Fibroblast of pulmonary artery (primary cell): ENCODE measurements around the gene GRIK1.

Experiments
- DNase-seq: peaks from one replicate; pipeline ENCODE4 v3.0.0-alpha.2; 2010; ENCODE audit warnings: low read depth
- H3K4me3 ChIP-seq: replicated peaks from 2 replicates; pipeline ENCODE4 v1.5.1; 2011; ENCODE audit warnings: low read depth, mild to moderate bottlenecking, control low read depth, low read length, moderate library complexity
- TF ChIP-seq, protein P1 (sequence below): IDR thresholded peaks from 2 replicates; pipeline ENCODE4 v1.5.1; 2011; ENCODE audit warnings: mild to moderate bottlenecking, control low read depth, low read length, inconsistent platforms; ENCODE audit errors: missing control alignments

Gene GRIK1

DNA sequence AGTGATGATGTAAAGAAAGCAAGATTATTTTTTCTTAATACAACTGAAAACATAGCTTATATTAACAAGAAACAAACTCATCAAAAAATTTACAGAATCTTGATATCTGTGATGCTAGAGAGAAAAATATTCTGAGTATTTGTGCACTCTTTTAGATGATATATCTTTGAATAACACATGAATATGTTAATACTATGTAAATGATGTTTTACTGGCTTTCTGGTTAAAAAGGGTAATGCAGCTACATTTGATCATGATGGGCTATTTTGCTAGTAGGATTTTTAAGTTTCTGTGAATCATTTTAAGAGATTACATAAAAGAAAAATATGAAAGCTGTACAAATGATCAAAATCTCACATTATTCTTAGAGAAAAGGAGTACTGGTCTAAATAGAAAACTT is 114.5 kb downstream of the GRIK1 start:
- no peak for DNase-seq
- TF ChIP-seq, protein P1, sequence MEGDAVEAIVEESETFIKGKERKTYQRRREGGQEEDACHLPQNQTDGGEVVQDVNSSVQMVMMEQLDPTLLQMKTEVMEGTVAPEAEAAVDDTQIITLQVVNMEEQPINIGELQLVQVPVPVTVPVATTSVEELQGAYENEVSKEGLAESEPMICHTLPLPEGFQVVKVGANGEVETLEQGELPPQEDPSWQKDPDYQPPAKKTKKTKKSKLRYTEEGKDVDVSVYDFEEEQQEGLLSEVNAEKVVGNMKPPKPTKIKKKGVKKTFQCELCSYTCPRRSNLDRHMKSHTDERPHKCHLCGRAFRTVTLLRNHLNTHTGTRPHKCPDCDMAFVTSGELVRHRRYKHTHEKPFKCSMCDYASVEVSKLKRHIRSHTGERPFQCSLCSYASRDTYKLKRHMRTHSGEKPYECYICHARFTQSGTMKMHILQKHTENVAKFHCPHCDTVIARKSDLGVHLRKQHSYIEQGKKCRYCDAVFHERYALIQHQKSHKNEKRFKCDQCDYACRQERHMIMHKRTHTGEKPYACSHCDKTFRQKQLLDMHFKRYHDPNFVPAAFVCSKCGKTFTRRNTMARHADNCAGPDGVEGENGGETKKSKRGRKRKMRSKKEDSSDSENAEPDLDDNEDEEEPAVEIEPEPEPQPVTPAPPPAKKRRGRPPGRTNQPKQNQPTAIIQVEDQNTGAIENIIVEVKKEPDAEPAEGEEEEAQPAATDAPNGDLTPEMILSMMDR = no peak
- H3K4me3 ChIP-seq = no peak overlapping the region

DNA sequence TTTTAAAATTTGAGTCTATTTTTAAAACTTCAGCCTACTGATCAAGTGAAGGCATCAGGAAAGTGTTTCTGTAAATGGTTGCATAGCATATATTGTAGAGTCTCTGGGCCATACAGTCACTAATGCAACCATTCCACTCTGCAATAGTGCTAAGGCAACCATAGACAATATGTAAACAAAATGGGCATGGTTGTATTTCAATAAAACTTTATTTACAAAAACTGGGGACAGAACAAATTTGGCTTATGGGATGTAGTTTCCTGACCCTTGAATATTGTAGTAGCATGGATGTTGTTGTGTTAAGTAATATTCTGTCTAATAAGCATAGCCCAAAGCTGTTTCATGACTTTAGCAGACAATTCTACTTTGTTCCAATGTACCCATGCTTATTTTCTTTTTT is 117.7 kb downstream of the GRIK1 start:
- TF ChIP-seq, protein P1 = no peak
- DNase-seq = no peak
- no peak overlapping the region for H3K4me3 ChIP-seq

DNA sequence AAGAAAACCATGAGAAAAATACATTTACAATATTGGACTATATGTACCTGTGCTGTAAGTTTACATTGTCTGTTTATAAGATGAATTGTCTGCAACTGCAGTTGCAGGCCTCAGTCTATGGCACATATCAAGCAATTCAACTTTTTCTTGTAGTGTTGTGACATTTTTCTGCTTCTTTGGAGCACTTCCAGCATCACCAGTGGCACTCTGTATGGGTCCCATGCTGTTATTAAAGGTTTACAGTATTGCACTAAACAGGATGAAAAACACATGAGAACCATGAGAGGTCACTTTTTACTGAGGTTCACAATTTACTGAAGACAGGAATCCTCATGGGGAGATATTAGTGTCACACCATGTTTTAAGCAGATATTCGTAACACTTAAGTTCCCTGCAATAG is 118.6 kb downstream of the GRIK1 start:
- DNase-seq = no peak
- TF ChIP-seq, protein P1 = no peak
- H3K4me3 ChIP-seq = no peak overlapping the region

DNA sequence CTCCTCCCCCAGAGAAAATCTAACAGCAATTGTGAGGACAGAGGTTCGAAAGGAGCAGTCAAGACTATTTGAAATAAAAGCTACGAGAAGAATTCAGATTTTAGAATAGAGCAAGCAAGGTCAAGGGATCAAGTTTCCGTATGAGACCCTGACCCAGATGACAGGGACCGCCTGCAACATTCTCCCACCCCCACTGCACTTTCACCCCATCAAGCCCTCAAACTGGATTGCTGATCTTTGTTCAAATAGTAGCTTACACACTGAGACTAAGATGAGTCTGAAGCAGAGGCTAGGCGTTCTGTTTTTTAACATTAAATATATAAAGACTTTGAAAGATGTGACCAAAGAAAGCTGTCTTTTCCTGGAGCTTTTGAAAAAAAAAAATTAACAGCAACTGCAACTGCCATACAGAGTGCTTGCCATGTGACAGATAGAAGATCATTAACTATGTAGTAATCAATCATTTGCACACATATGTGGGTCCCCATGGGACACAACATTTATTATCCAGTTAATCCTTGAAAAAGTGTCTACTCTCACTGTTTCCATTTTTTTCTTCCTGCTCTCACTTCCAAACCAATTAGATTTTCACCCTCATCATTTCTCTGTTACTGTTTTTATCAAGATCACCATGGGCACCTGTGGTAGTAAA is 120.0 kb downstream of the GRIK1 start:
- DNase-seq = no peak
- H3K4me3 ChIP-seq = no peak overlapping the region
- TF ChIP-seq, protein P1 = no peak

DNA sequence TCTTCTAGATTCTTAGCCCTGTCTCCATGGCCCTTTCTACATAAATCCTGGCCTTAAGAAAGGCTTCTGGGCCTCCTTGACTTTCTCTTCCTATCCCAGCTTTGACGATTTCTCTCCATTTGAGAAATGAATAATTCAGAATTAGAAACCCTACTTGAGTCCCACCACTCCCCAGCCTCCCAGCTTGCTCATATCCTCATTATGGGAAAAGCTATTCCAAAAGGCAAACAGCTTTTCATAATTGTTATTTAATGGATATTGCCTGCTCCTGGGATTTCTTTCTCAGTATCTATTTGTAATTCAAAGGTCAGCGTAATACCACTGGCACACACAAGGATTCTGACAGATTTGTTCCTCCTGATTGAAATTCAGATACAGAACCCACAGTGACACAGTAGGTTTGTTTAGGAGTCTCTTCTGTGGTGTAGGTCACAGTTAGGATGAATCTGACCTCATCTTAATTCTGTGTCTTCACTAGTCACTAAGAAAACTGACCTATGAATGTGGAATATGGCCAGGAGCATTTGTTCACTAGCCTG is 121.3 kb downstream of the GRIK1 start:
- no peak overlapping the region for H3K4me3 ChIP-seq
- DNase-seq = no peak
- TF ChIP-seq, protein P1 = no peak

DNA sequence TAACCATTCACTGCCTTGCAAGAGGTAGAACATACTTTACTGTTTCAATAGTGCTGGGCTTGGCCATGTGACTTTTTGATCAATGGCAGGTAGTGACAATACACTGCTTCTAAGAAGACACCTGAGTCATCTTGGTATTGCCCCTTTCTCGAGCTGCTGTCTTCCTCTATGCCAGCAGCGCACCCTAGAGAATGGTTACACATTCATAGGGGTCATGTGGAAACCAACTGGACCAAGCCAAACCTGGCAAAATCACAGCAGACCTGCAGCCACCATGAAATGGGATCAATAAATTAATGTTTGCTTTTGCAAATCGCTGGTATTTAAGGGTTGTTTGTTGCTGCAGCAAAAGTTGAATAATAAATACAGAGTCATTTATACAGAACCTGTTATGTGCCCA is 122.3 kb downstream of the GRIK1 start:
- no peak overlapping the region for H3K4me3 ChIP-seq
- no peak for DNase-seq
- TF ChIP-seq, protein P1 = no peak

DNA sequence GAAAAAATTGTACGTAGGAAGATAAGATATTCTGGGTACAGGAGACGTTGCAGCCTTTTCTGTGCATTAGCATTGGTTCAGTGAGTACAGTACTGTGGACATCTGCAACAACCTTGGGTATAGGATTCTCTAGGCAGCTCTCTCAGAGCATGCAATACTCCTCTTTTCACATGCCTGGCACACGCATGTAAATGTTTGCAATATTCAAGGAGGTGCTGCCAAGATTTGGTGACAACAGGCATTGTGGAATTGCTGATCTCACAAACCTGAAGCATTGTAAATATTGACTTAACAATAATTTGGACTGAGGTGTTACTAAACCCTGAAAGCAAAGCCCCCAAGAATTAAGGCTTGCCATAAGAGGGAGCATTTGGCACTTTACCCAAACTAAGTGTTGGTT is 126.8 kb downstream of the GRIK1 start:
- DNase-seq = no peak
- no peak overlapping the region for H3K4me3 ChIP-seq
- TF ChIP-seq, protein P1 = no peak
